ENCODE measurements around the gene DPP6.

- no peak for TF ChIP-seq POLR2AphosphoS5 (IDR thresholded peaks at IDR 0.05; ENCODE audit: borderline replicate concordance, low read depth, low read length)
- TF ChIP-seq EZH2 (IDR thresholded peaks at IDR 0.05) = no peak
These were observed 820.8 kb downstream of the DPP6 start for GRCh38 chr7:154872811-154873499.
